SH-SY5Y (cell line): ENCODE measurements around the gene EHD1.

Experiments used
- GATA2 ChIP-seq: IDR thresholded peaks from 2 replicates; pipeline ENCODE4 v1.6.1; 2011; ENCODE audit warnings: mild to moderate bottlenecking, low read depth, low read length
- GATA3 ChIP-seq: IDR thresholded peaks from 2 replicates; pipeline ENCODE4 v1.6.1; 2011; ENCODE audit warnings: low read depth, mild to moderate bottlenecking, low read length, moderate library complexity

The EHD1 gene

GRCh38 chr11:64887757-64888405 lies 9.5 kb upstream of the EHD1 start:
- TF ChIP-seq GATA3 (no peak), GATA2 (no peak)

GRCh38 chr11:64887234-64887756 lies 8.9 kb upstream of the EHD1 start:
- TF ChIP-seq GATA3 (no peak), GATA2 (no peak)

- TF ChIP-seq GATA3 (no peak), GATA2 (no peak)
These were observed 7.2 kb upstream of the EHD1 start for GRCh38 chr11:64885367-64886286.

- TF ChIP-seq GATA3: no peak
- TF ChIP-seq GATA2: no peak
These were observed 5.6 kb upstream of the EHD1 start for GRCh38 chr11:64884019-64884418.

- TF ChIP-seq GATA2 (no peak), GATA3 (no peak)
These were observed 5.2 kb upstream of the EHD1 start for GRCh38 chr11:64883575-64883974.

GRCh38 chr11:64882243-64882642 lies 3.8 kb upstream of the EHD1 start:
- no peak for TF ChIP-seq GATA3
- TF ChIP-seq GATA2: no peak

- TF ChIP-seq GATA3 (no peak), GATA2 (peak; percentile 50; the same call in 1 of the 2 replicates)
These were observed 3.1 kb upstream of the EHD1 start for GRCh38 chr11:64881476-64881875.

GRCh38 chr11:64880240-64881001 lies 2.0 kb upstream of the EHD1 start:
- TF ChIP-seq GATA3 (no peak), GATA2 (no peak)

- TF ChIP-seq GATA2 (no peak), GATA3 (no peak)
These were observed 951 bp upstream of the EHD1 start for GRCh38 chr11:64879244-64879900.

- TF ChIP-seq GATA3: no peak
- TF ChIP-seq GATA2: no peak
These were observed 263 bp downstream of the EHD1 start for GRCh38 chr11:64878223-64878493.

- TF ChIP-seq GATA2: no peak
- TF ChIP-seq GATA3: no peak
These were observed 815 bp downstream of the EHD1 start for GRCh38 chr11:64877390-64878222.

GRCh38 chr11:64876835-64877341 lies 1.5 kb downstream of the EHD1 start:
- TF ChIP-seq GATA2: no peak
- no peak for TF ChIP-seq GATA3

GRCh38 chr11:64876229-64876750 lies 2.1 kb downstream of the EHD1 start:
- TF ChIP-seq GATA2: no peak
- TF ChIP-seq GATA3: no peak

- no peak for TF ChIP-seq GATA3
- no peak for TF ChIP-seq GATA2
These were observed 2.8 kb downstream of the EHD1 start for GRCh38 chr11:64875369-64876228.
